Islet of Langerhans (tissue), 1 donor: ENCODE data around the gene CCDC78.
"Not testable (repeated sequence)": the region's sequence is repeated elsewhere in the genome, so short reads cannot be mapped to it uniquely, and the experiment has no call there.

Experiments
- FAIRE-seq: peaks from one replicate; lab custom pipeline; 2011; peaks lifted over from hg19 to GRCh38; lab: Jason Lieb, UNC

CCDC78 gene

DNA sequence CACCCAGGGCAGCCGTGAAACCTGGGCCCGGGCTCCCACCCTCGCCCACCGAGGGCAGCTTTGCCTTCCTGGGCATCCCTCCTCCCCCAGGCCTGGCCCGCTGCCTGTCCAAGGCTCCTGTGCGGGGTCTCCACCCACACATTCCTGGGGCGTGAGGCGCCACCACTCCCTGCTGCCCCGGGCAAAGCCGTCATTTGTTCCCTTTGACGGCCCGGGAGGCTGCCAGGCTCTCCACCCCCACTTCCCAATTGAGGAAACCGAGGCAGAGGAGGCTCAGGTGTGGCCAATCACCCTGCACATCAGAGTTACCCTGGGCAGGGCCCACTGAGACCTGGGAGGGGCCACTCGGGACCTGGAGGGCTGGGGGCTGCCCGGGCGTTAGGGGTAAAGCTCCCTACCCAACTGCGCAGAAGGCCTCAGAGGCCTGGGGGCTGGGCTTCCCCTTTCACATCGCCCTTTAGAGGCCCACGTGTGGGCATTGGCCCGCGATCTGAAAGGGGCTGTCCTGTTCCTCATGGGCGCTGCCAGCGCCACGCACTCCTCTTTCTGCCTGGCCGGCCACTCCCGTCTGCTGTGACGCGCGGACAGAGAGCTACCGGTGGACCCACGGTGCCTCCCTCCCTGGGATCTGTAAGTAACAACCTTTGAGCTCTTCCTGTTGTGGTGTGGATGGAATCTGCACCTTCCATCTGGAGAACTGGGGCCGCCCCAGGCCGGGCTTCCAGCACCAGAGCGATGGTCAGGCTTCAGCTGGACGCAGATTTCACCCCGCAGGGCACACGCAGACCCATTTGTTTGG is 34.5 kb upstream of the CCDC78 start, which contains the start of gene MSLN:
Gene MSLN, plus strand, starts transcription at position 190 of the 799 bp plus-strand sequence. CDS start 1,947 bp downstream, outside the sequence.
- no peak for FAIRE-seq

DNA sequence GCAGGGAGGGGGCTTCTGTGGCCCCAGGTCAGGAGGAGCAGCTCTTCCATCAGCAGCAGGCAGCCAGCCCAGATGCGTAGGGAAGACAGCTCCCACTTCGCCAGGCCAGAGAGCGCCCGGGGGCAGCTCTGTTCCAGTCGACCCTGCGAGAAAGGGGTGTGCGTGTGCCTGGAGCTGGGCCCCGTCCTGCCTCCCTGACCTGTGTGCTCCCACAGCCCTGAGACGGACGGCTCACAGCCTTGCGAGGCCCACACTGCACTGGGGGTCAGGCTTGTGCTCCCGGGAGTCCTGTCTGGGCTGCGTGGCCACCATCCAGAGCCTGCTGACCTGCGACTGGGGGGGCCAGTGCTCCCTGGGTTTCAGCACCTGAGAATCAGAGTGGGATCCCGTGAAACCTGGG is 33.8 kb upstream of the CCDC78 start:
- no peak for FAIRE-seq

DNA sequence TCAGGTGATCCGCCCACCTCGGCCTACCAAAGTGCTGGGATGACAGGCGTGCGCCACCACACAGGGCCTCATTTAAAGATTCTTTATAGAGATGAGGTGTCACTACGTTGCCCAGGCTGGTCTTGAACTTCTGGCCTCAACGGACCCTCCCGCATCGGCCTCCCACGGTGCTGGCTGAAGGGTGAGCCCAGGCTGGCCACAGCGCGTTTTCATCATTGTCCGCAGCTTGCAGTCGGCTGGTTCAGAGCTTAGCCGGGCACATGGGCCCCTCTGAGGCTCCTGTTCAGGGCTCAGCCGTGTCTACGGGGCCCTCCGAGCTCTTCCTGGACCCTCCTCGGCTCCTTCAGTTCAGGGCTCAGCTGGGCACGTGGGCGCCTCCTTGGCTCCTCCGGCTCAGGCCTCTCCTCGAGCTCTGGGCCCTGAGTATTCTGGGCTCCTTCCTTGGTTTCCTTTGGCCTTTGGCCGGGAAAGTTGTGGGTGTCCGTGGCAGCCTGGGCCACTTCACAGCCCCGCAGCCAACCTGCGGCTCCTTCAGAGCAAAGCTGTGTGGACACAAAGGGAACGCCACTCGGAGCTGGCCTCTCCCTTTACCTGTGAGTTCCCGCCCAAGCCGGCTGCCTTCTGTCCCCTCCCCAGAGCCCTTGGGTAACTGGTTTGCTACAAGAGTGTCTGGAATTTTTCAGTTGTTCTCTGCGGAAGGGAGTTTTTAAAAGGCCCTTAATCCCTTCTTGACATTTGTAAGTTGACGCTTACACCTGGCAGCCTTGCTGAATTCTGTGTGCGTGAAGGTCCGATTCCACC is 33.1 kb upstream of the CCDC78 start:
- FAIRE-seq, result no peak

DNA sequence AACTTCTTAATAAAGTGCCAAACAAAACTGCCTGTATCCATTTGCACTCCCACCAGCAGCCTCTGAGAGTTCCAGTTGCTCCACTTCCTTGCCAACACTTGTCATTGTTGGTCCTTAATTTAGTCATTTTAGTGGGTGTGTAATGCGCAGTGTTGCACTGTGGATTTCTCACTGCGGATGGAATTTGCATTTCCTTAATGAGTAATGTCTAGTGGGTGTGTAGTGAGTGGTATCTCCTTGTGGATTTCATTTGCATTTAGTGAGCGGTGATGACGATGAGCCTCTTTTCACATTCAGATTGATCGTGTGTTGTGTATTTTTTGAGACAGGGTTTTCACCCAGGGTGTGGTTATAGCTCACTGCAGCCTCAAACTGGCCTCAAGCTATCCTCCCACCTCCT is 30.2 kb upstream of the CCDC78 start:
- FAIRE-seq, result no peak

DNA sequence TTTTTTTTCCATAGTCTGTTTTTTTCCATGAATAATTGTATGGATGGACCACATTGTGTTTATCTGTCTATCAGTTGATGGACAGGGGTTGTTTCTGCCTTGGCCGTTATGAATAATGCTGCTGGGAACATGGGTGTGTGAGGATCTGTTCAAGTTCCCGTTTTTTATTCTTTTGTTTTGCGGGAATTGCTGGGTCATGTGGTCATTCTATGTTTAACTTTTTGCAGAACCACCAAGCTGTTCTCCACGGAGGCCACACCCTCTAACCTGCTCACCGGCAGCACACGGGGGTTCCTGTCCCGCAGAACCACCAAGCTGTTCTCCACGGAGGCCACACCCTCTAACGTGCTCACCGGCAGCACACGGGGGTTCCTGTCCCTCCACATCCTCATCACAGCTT is 28.4 kb upstream of the CCDC78 start:
- FAIRE-seq, result no peak

DNA sequence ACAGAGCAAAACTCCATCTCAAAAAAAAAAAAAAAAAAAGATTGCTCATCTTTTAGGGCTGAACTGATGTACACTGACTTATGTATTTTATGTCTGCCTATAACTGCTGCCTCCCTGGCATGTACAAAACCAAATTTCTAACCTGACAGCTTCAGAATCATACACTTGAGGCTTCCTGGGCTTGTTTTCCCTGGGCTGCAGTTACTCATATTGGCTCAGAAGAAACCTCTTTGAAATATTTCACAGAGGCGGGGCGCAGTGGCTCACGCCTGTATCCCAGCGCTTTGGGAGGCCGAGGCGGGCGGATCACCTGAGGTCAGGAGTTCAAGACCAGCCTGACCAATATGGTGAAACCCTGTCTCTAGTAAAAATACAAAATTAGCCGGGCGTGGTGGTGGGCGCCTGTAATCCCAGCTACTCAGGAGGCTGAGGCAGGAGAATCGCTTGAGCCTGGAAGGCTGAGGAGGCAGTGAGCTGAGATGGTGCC is 27.9 kb upstream of the CCDC78 start:
- not testable (repeated sequence) for FAIRE-seq

DNA sequence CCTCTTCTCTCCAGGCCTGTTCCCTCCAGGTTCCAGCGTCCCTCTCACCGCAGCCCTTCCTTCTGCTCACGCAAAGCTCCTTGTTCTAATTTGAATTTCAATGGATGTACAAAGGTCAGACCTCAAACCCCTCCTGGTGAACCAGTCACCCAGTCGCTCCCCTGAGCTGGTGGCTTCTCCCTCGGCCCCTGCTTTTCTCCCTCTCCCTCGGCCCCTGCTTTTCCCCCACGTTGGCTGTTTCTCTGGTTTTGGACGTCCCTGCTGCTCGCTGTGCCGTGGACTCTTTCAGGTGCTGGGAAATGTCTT is 25.7 kb upstream of the CCDC78 start:
- FAIRE-seq, result no peak

DNA sequence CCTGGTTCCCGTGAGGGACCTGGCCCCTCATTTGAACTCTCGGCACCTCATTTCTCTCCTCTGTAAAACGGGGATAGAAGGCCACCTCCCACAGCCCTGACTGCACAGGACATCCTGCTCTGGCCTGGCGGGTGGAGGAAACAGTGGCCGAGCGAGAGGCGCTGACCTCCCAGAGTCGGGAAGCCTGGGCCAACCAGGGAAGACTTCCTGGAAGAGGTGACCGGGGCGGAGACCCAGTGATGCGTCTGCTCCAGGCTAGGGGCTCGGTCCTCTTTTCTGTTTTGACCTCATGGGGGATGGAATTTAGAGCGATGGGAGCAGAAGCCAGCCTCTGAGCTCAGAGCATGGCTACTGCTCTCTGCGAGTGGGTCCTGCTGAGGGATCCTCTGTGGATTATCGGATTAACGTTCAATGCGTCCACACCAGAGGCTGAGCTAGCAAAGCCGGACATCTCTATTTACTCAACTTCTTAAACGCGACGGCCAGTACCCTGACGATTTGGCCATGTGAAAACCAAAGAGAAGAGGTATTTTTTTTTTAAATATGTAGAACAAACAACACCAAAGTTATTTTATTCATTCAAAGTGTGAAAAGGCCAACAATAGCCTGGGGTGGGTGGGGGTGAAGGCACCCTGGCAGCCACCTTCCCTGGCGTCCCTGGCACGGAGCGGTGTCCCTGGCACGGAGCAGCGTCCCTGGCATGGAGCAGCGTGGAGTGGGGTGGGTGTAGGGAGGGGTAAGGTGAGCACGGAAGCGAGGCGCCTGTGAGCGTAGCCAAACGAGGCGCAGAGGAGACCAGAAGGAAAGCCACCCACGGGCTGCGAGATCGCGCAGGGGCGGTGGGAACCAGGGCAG is 25.1 kb upstream of the CCDC78 start:
- no peak for FAIRE-seq

DNA sequence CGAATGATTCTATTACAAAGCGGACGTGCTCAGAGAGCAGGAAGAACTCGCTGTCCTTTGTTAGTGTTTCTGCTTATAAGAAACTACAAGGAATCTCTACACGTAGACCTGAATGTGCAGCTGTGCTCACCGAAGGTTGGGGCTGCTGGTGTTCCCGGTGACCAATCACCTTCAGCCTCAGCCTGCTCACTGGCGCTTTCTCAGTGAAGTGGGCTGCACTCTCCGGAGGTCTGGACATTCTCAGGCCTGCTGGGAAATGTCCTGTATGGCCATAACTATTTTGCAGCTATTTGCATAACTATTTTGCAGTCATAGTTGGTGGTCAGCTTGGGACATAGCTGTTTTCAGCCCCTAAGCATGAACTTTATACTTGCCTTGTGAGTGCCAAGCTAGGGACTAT is 24.2 kb upstream of the CCDC78 start:
- FAIRE-seq, result no peak

DNA sequence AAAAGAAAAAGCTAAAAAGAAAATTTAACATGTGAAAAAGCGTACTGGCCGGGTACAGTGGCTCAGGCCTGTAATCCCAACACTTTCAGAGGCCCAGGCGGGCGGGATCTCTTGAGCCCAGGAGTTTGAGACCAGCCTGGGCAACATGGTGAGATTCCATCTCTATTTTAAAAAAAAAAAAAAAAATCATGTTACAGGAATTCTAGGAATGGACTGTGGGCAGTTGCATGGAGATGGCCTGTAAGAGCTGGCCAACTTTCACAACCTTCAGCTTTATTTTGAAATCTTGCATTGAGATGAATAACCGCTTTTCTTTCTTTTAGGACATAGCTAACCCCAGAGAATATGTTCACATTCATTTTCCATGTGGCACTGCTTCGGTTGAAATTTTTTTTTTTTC is 22.8 kb upstream of the CCDC78 start:
- no peak for FAIRE-seq

DNA sequence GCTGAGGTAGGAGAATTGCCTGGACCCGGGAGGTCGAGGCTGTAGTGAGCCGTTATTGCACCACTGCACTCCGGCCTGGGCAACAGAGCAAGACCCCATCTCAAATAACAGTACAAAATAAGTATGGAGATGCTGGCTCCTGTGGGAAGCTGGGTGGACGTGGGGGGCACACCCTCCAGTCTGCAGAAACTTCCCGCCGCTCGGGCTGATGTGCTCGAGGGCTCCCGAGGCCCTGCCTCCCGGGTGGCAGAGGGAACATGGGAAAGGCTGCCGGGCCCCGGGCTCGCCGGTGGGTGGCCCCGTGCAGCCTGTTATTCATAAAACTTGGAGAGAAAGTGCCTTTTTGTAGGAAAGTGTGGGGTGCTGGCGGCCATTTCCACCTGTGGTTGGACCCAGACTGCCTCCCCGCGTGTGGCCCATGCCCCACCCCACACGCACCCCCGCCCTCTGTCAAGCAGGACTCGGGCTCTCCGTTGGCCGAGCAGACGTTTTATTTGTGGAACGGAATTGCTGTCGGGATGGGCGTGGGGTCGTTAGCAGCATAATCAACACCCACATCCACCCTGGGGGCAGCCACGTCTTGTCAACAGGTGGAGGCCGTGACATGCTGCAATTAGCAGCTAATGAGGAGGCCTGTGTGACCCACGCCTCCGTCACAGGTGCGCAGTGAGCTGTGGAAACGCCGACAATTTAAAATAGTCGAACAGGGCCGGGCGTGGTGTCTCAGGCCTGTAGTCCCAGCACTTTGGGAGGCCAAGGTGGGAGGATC is 21.9 kb upstream of the CCDC78 start:
- no peak for FAIRE-seq

DNA sequence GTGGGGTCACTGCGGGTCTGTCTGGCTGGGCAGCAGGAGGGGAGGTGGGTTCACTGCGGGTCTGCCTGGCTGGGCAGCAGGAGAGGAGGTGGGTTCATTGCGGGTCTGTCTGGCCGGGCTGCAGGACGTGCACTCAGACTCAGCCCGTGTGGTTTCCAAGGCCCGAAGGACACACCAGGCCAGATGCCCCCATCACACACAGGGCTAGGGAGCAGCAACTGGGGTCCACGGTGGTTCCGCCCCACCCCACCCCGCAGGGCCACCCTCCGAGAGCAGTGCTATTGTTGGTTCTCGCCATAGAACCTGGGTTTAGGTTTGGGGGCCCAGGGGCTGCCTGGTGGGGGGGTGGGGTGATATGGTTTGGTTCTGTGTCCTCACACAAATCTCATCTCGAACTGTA is 20.4 kb upstream of the CCDC78 start:
- FAIRE-seq, result no peak

DNA sequence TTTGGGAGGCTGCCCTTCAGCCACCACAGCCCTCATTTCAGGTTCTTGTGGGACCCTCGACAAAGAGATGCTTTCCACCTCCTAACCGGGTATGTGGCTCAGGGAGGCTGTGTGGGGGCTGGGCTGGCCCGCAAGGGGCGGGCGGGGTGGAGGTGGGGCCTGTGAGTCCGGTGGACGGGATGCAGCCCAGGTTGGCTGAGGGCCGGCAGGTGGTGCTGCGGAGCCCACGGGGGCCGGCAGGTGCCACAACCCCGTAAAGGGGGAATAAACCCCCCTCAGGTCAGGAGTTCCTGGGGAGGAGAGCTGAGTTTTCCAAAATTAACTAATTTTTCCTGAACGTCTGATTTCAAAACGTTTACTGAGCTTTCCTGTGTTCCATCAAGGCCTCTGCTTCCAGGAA is 19.5 kb upstream of the CCDC78 start:
- no peak for FAIRE-seq

DNA sequence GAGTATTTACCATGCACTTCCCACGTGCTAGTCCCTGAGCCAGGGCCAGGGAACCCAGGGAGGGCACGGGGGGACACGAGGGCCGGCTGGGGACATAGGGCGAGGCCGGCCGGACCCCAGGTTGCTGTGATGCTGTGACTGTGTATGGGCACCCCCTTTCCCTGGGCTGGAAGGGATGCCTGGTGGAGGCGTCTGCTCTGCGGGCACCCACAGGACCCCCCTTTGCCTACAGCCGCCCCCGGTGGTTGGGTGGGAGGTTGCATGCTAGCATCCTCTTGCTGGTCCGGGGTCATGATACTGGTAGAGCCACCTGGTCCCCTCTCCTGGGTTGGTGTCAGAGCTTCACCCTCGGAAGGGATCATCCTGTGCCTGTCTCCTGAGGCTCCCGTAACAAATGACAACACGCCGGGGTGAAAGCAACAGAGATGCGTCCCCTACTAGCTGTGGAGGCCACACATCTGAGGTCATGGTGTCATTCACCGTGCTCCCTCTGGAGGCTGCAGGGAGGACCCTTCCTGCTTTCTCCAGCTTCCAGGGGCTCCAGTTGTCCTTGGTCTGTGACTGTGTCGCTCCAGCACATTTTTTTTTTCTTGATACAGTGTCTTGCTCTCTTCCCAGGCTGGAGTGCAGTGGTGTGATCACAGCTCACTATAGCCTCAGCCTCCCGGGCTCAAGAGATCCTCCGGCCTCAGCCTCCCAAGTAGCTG is 17.7 kb upstream of the CCDC78 start:
- no peak for FAIRE-seq

DNA sequence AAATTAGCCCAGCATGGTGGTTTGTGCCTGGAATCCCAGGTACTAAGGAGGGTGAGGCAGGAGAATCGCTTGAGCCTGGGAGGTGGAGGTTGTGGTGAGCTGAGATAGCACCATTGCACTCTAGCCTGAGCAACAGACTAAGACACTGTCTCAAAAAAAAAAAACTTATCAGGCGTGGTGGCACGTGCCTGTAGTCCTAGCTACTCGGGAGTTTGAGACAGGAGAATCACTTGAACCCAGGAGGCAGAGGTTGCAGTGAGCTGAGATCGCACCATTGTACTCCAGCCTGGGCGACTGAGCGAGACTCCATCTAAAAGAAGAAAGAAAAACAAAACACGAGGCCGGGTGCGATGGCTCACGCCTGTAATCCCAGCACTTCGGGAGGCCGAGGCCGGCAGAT is 16.7 kb upstream of the CCDC78 start:
- not testable (repeated sequence) for FAIRE-seq

DNA sequence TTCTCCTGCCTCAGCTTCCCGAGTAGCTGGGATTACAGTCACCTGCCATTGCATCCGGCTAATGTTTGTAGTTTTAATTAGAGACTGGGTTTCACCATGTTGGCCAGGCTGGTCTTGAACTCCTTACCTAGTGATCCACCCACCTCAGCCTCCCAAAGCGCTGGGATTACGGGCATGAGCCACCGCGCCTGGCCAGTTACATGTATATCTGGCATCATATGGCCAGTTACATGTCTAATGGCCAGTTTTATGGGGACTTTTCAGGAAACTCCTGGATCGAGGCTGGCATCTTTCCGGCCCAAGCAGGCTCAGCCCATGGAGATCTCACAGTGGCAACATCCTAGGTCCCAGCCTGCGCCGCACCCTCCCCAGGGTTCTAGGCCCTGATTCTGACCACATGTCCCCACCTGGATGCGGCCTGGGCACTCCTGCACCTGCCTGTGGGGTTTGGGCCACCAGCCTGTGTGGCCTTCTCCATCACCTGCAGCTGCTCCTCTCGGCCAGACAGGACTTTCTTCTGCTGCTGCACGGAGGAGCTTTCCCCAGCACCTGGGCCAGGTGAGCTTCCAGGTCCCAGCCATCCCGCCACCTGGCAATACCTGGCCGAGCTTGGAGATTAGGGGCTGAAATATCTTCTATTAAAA is 15.9 kb upstream of the CCDC78 start:
- no peak for FAIRE-seq

DNA sequence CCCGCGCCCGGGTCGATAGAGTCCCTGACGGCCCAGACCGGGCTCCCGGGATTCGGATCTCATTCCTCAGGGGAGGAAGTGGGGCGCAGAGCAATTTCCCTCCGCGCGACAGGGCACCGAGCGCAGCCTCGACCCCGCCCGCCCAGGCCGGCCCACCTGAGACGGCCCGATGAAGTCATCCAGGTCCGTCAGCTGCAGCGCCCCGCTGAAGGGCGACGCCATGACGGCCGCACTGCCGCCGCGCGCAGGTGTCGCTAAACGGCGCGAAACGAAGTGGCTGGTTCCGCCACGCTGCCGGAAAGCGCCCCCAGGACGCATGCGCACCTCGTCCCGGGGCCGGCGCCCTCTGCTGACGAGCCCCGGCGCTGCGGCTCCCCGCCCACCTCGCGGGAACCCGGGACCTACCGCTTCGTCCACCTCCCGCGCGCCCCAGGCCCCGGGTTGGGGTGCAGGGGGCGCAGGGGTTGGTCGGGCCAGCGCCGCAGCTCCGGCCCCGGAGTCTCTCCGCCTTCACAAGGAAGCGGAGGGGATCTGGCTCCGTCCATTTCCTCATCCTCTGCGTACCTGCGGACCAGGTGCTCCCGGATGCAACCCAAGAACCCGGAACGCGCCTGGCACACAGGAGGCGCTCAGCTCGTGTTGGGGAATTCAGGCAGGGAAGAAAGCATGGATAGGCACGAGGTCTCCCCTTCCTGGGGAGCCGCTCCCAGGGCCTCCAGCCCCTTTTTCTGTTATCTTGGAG is 14.7 kb upstream of the CCDC78 start, which contains the start of gene CIAO3:
Gene CIAO3, minus strand, starts transcription at position 234 of the 742 bp plus-strand sequence. Its CDS starts 12 bp downstream, at position 222.
- FAIRE-seq, result no peak

DNA sequence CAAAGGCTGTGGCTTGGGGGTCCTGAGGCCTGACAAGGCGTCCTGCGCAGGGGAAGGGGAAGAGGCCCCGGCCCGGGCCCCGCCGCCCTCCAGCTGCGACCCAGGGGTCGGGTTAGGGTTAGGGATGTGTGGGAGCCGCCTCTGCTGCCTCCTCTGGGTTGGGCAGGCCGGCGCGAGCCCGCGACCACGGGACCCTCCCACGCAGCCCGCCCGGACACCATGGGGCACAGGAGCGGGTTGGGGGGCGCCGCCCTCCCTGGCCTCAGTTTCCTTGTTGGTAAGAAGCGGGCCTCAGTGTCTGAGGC is 14.2 kb upstream of the CCDC78 start:
- no peak for FAIRE-seq

DNA sequence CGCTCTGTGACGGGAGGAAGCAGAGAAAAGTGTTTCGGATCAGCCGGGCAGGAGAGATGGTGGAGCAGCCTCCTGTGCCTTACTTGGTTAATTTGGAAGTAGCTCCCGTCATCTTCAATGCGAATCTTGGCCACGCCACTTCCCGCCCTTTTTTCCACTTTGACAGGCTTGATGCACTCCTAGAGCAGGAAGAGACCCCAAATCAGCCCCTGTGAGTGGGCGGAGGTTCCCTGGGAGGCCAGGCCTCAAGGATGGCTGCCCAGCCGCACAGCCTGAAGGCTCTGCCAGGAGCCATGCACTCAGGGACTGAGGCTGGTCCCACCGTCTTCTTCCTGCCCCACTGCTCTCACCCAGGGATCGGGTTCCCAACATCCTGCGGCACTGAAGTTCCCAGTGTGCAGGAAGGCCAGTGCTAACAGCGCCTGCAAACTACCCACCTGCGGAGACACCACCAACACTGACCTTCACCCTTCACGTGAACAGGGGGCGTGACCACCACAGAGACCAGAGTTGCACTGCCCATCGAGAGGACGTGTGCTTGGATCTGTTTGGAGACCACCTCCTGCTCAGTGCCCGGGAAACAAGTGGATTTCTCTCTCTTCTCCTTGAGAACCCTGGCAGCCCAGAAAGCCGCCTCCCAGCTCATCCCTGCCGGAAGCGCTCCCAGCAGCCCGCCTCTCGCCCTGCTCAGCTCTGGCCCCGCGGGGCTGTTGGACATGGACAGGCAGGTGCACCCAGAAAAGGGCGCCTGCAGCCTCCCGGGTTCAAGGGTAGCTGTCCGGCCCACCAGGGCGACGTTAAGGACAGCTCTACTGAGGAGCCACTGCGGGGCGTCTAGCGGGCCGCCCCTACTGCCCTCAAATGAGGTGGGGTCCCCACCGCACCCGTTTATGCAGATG is 13.6 kb upstream of the CCDC78 start:
- no peak for FAIRE-seq
